Liver (tissue), 9 donors: ENCODE data around the gene CSNK1D. TPM values are rescaled to one million over a fixed set of nuclear protein-coding genes. Genes with fewer than 3 reads are reported as not detected.
A peak's percentile ranks its signal among the peaks of the same experiment; 100 is the strongest.

ENCODE experiments used
- DNase-seq: peaks from one replicate; pipeline ENCODE4 v3.0.0-alpha.2; 2017; ENCODE audit warnings: low spot score
- H3K27ac ChIP-seq, 2 donors: one replicate each; pipeline ENCODE4 v1.7.0; 2013; ENCODE audit warnings: inconsistent platforms in 2 of 2, low read length in 2 of 2, control low read depth in 1 of 2, low read depth in 1 of 2, mild to moderate bottlenecking in 1 of 2
- H3K27me3 ChIP-seq, 4 donors: one replicate each; pipeline versions ENCODE4 v1.6.1 to v1.7.0; 2013; ENCODE audit warnings: low read length in 3 of 4, inconsistent platforms in 1 of 4, mild to moderate bottlenecking in 1 of 4, moderate library complexity in 1 of 4; ENCODE audit not compliant: control insufficient read depth in 4 of 4, insufficient read depth in 4 of 4
- H3K36me3 ChIP-seq, 4 donors: one replicate each; pipeline versions ENCODE4 v1.6.1 to v1.7.0; 2013; ENCODE audit warnings: low read length in 3 of 4, mild to moderate bottlenecking in 3 of 4, low read depth in 1 of 4, moderate library complexity in 1 of 4; ENCODE audit not compliant: control insufficient read depth in 4 of 4, insufficient read depth in 3 of 4
- H3K4me1 ChIP-seq, 4 donors: one replicate each; pipeline versions ENCODE4 v1.6.1 to v1.7.0; 2013; ENCODE audit warnings: low read length in 3 of 4, mild to moderate bottlenecking in 3 of 4, moderate library complexity in 1 of 4; ENCODE audit not compliant: control insufficient read depth in 4 of 4, insufficient read depth in 4 of 4
- H3K4me3 ChIP-seq, 3 donors: one replicate each; pipeline versions ENCODE4 v1.6.1 to v1.7.0; 2013; ENCODE audit warnings: low read length in 3 of 3, control low read depth in 1 of 3, low read depth in 1 of 3, mild to moderate bottlenecking in 1 of 3
- H3K9ac ChIP-seq, 2 donors: one replicate each; pipeline ENCODE4 v1.7.0; 2013; ENCODE audit warnings: low read length in 2 of 2, mild to moderate bottlenecking in 2 of 2, moderate library complexity in 2 of 2, control low read depth in 1 of 2, low read depth in 1 of 2
- H3K9me3 ChIP-seq, 4 donors: one replicate each; pipeline versions ENCODE4 v1.6.1 to v1.7.0; 2013; ENCODE audit warnings: low read length in 3 of 4; ENCODE audit not compliant: control insufficient read depth in 4 of 4
- ATF3 ChIP-seq: IDR thresholded peaks from 2 replicates; pipeline ENCODE4 v1.6.1; 2016; ENCODE audit warnings: antibody characterized with exemption
- CTCF ChIP-seq: fragments of 150-350 bp; IDR thresholded peaks from 2 replicates; pipeline ENCODE4 v1.5.1; 2017; ENCODE audit warnings: improper control_type of control experiment, low read depth, low read length; ENCODE audit not compliant: missing input control
- EGR1 ChIP-seq, 2 donors: IDR thresholded peaks; 2 replicates each; pipeline ENCODE4 v1.6.1; 2016 to 2018; ENCODE audit warnings: antibody characterized with exemption in 2 of 2, low read depth in 2 of 2
- FOXA1 ChIP-seq: IDR thresholded peaks from 2 replicates; pipeline ENCODE4 v1.6.1; 2016; ENCODE audit warnings: antibody characterized with exemption
- FOXA2 ChIP-seq: IDR thresholded peaks from 2 replicates; pipeline ENCODE4 v1.6.1; 2016; ENCODE audit warnings: antibody characterized with exemption
- GABPA ChIP-seq, 2 donors: IDR thresholded peaks in 1 of 2; conservative IDR thresholded peaks in 1 of 2; 2 replicates each; pipeline ENCODE4 v1.6.1; 2016; ENCODE audit warnings: antibody characterized with exemption in 2 of 2, mild to moderate bottlenecking in 1 of 2, moderate library complexity in 1 of 2
- HNF4A ChIP-seq, 2 donors: conservative IDR thresholded peaks; 2 replicates each; pipeline ENCODE4 v1.6.1; 2016; ENCODE audit warnings: antibody characterized with exemption in 2 of 2, mild to moderate bottlenecking in 2 of 2
- MAX ChIP-seq: IDR thresholded peaks from 2 replicates; pipeline ENCODE4 v1.6.1; 2016; ENCODE audit warnings: antibody characterized with exemption
- NR2F2 ChIP-seq: IDR thresholded peaks from 2 replicates; pipeline ENCODE4 v1.6.1; 2016; ENCODE audit warnings: antibody characterized with exemption
- RAD21 ChIP-seq, 2 donors: IDR thresholded peaks; 2 replicates each; pipeline ENCODE4 v1.6.1; 2016; ENCODE audit warnings: antibody characterized with exemption in 2 of 2, mild to moderate bottlenecking in 2 of 2
- REST ChIP-seq: IDR thresholded peaks from 2 replicates; pipeline ENCODE4 v1.6.1; 2016; ENCODE audit warnings: antibody characterized with exemption, mild to moderate bottlenecking
- RXRA ChIP-seq, 2 donors: IDR thresholded peaks; 2 replicates each; pipeline ENCODE4 v1.6.1; 2017 to 2018; ENCODE audit warnings: antibody characterized with exemption in 2 of 2, mild to moderate bottlenecking in 1 of 2
- SP1 ChIP-seq: IDR thresholded peaks from 2 replicates; pipeline ENCODE4 v1.6.1; 2018; ENCODE audit warnings: antibody characterized with exemption, mild to moderate bottlenecking
- TAF1 ChIP-seq: conservative IDR thresholded peaks from 2 replicates; pipeline ENCODE4 v1.6.1; 2016; ENCODE audit warnings: antibody characterized with exemption, mild to moderate bottlenecking
- YY1 ChIP-seq: IDR thresholded peaks from 2 replicates; pipeline ENCODE4 v1.6.1; 2016; ENCODE audit warnings: antibody characterized with exemption, mild to moderate bottlenecking
- ZBTB33 ChIP-seq: IDR thresholded peaks from 2 replicates; pipeline ENCODE4 v1.6.1; 2016; ENCODE audit warnings: antibody characterized with exemption
- WGBS: extraction: QIAGEN DNeasy Blood & Tissue Kit; methylation state at CpG from one replicate; pipeline ENCODE4 v1.1.7; 2013; 5-methylcytosine and 5-hydroxymethylcytosine counted together
- polyA plus RNA-seq, 2 donors: library from polyadenylated mRNA; stranded (reverse) in 1 of 2; unstranded in 1 of 2; fragments of 200-250 nt in 1 of 2; fragments of >200 nt in 1 of 2; fragmentation: Nextera tagmentation in 1 of 2; extraction: Ambion mirVana in 1 of 2; gene quantifications; one replicate each; pipeline versions ENCODE4 v1.2.1 to v1.2.3, GENCODE V29; 2013 to 2015
- total RNA-seq, 2 donors: library from RNA; depleted of rRNA; stranded (reverse); fragments of >200 nt; gene quantifications; one replicate each; pipeline ENCODE4 v1.2.3, GENCODE V29; 2014
- donor health status: healthy.
- donor health status: healthy.
- donor health status: healthy.
- donor health status: healthy.
- donor health status: healthy.

CSNK1D gene
- total and polyA plus RNA-seq, 4 donors: 22.0 to 49.0 (median 34.2) TPM

- TF ChIP-seq TAF1: no peak
- TF ChIP-seq ZBTB33: peak; percentile 93
- peak; percentile 99 for TF ChIP-seq SP1
- TF ChIP-seq NR2F2: peak; percentile 83
Observed at GRCh38 chr17:82267575-82268379, 5.7 kb downstream of the CSNK1D start (continued).

GRCh38 chr17:82266142-82266541, 7.4 kb downstream of the CSNK1D start:
- H3K4me1 ChIP-seq: peaks cover 15 to 48% (median 39%) of the 10 kb centered on the region in 4 donors
- no peak for TF ChIP-seq RAD21 (IDR thresholded peaks at IDR 0.05)
- no peak for TF ChIP-seq FOXA2
- no peak for TF ChIP-seq GABPA (IDR thresholded peaks at IDR 0.05 in 1 of 2, conservative IDR thresholded peaks at IDR 0.05 in 1 of 2)
- no peak for TF ChIP-seq RXRA (IDR thresholded peaks at IDR 0.05)
- TF ChIP-seq CTCF: no peak
- no peak for TF ChIP-seq EGR1 (IDR thresholded peaks at IDR 0.05; ENCODE audit: low read depth in 2 of 2)
- TF ChIP-seq TAF1: no peak
- no peak for TF ChIP-seq MAX
- H3K27ac ChIP-seq: peak overlapping the region; percentile 14 to 58
- no peaks in the 10 kb centered on the region for H3K27me3 ChIP-seq
- no peak for DNase-seq
- WGBS: 91% methylated on average over 10 of the region's 10 CpGs
- no peak overlapping the region for H3K9ac ChIP-seq
- H3K36me3 ChIP-seq: peaks cover 4 to 38% (median 28%) of the 10 kb centered on the region in 4 donors
- no peak overlapping the region for H3K4me3 ChIP-seq
- H3K9me3 ChIP-seq: no peaks in the 10 kb centered on the region

GRCh38 chr17:82263641-82264040, 9.9 kb downstream of the CSNK1D start:
- H3K9ac ChIP-seq: no peak overlapping the region
- no peak for DNase-seq
- 91% methylated on average over 9 of the region's 9 CpGs for WGBS
- no peaks in the 10 kb centered on the region for H3K9me3 ChIP-seq
- no peaks in the 10 kb centered on the region for H3K27me3 ChIP-seq
- peaks cover 10 to 25% (median 19%) of the 10 kb centered on the region in 4 donors for H3K4me1 ChIP-seq
- no peak overlapping the region for H3K4me3 ChIP-seq
- H3K36me3 ChIP-seq: peaks cover 7 to 58% (median 41%) of the 10 kb centered on the region in 4 donors
- no peak overlapping the region for H3K27ac ChIP-seq
- TF ChIP-seq GABPA (IDR thresholded peaks at IDR 0.05 in 1 of 2, conservative IDR thresholded peaks at IDR 0.05 in 1 of 2) (no peak), REST (no peak), NR2F2 (no peak), ZBTB33 (no peak), FOXA2 (no peak), YY1 (no peak), RXRA (IDR thresholded peaks at IDR 0.05) (no peak), SP1 (no peak), FOXA1 (no peak), ATF3 (no peak), EGR1 (IDR thresholded peaks at IDR 0.05; ENCODE audit: low read depth in 2 of 2) (no peak), TAF1 (no peak), HNF4A (conservative IDR thresholded peaks at IDR 0.05) (no peak)
